ENCODE measurements around the gene LYRM4.

Gene LYRM4

GRCh38 chr6:5203546-5203945, 57.2 kb downstream of the LYRM4 start:
- DNase-seq: no peak

- no peak for DNase-seq
Observed at GRCh38 chr6:5202941-5203340, 57.8 kb downstream of the LYRM4 start.

- DNase-seq: no peak
Observed at GRCh38 chr6:5202206-5202605, 58.5 kb downstream of the LYRM4 start.

- no peak for DNase-seq
Observed at GRCh38 chr6:5201271-5201670, 59.5 kb downstream of the LYRM4 start.

- DNase-seq: no peak
Observed at GRCh38 chr6:5199702-5200101, 61.0 kb downstream of the LYRM4 start.

- DNase-seq: no peak
Observed at GRCh38 chr6:5199283-5199682, 61.5 kb downstream of the LYRM4 start.

- no peak for DNase-seq
Observed at GRCh38 chr6:5197084-5197483, 63.7 kb downstream of the LYRM4 start.

- no peak for DNase-seq
Observed at GRCh38 chr6:5192135-5192794, 68.5 kb downstream of the LYRM4 start.

- no peak for DNase-seq
Observed at GRCh38 chr6:5191722-5192121, 69.0 kb downstream of the LYRM4 start.

GRCh38 chr6:5191222-5191621, 69.5 kb downstream of the LYRM4 start:
- DNase-seq: no peak

GRCh38 chr6:5190507-5190906, 70.2 kb downstream of the LYRM4 start:
- DNase-seq: no peak

- no peak for DNase-seq
Observed at GRCh38 chr6:5188646-5189045, 72.1 kb downstream of the LYRM4 start.

- no peak for DNase-seq
Observed at GRCh38 chr6:5184878-5185277, 75.9 kb downstream of the LYRM4 start.

- DNase-seq: no peak
Observed at GRCh38 chr6:5184218-5184617, 76.5 kb downstream of the LYRM4 start.

GRCh38 chr6:5181510-5182317, 79.0 kb downstream of the LYRM4 start:
- no peak for DNase-seq

GRCh38 chr6:5180636-5181035, 80.1 kb downstream of the LYRM4 start:
- DNase-seq: peak; percentile 89

GRCh38 chr6:5179917-5180316, 80.8 kb downstream of the LYRM4 start:
- no peak for DNase-seq

- DNase-seq: no peak
Observed at GRCh38 chr6:5178806-5179205, 81.9 kb downstream of the LYRM4 start.

GRCh38 chr6:5175635-5176034, 85.1 kb downstream of the LYRM4 start:
- no peak for DNase-seq

- DNase-seq: peak; percentile 46
Observed at GRCh38 chr6:5174756-5175549, 85.8 kb downstream of the LYRM4 start.

- peak; percentile 94 for DNase-seq
Observed at GRCh38 chr6:5174244-5174643, 86.5 kb downstream of the LYRM4 start.

- DNase-seq: no peak
Observed at GRCh38 chr6:5173810-5174209, 86.9 kb downstream of the LYRM4 start.

GRCh38 chr6:5172897-5173474, 87.8 kb downstream of the LYRM4 start:
- no peak for DNase-seq
